ENCODE measurements around the gene TBKBP1. TPM values are rescaled to one million over a fixed set of nuclear protein-coding genes. Genes with fewer than 3 reads are reported as not detected.

Gene TBKBP1
- total RNA-seq, 4 donors from 2014 or later = 2.4 to 14.7 (median 5.0) TPM

GRCh38 chr17:47730681-47731080 lies 36.7 kb downstream of the TBKBP1 start:
- no peak for TF ChIP-seq CTCF (IDR thresholded peaks at IDR 0.05; ENCODE audit: low read depth)

- no peak for TF ChIP-seq CTCF (IDR thresholded peaks at IDR 0.05; ENCODE audit: low read depth)
These were observed 37.4 kb downstream of the TBKBP1 start for GRCh38 chr17:47731396-47731795.

GRCh38 chr17:47732399-47733046 lies 38.6 kb downstream of the TBKBP1 start:
- TF ChIP-seq CTCF (IDR thresholded peaks at IDR 0.05; ENCODE audit: low read depth) = no peak

- TF ChIP-seq CTCF (IDR thresholded peaks at IDR 0.05; ENCODE audit: low read depth) = no peak
These were observed 39.2 kb downstream of the TBKBP1 start, which contains the start of gene TBX21 for GRCh38 chr17:47733047-47733673. Gene TBX21 (plus strand): TSS chr17:47733236. CDS start chr17:47733455, 219 bp downstream.

GRCh38 chr17:47733674-47734410 lies 39.9 kb downstream of the TBKBP1 start:
- no peak for TF ChIP-seq CTCF (IDR thresholded peaks at IDR 0.05; ENCODE audit: low read depth)

GRCh38 chr17:47735139-47735464 lies 41.1 kb downstream of the TBKBP1 start:
- no peak for TF ChIP-seq CTCF (IDR thresholded peaks at IDR 0.05; ENCODE audit: low read depth)

GRCh38 chr17:47735536-47736011 lies 41.6 kb downstream of the TBKBP1 start:
- TF ChIP-seq CTCF (IDR thresholded peaks at IDR 0.05; ENCODE audit: low read depth) = no peak

All from subcutaneous adipose tissue (tissue), 4 donors.